Umbilical cord (tissue), 2 donors: ENCODE data around the gene SUGP2. TPM values are rescaled to one million over a fixed set of nuclear protein-coding genes. Genes with fewer than 3 reads are reported as not detected.
"Not testable (repeated sequence)": the region's sequence is repeated elsewhere in the genome, so short reads cannot be mapped to it uniquely, and the experiment has no call there.

Experiments
- DNase-seq: peaks from one replicate; pipeline ENCODE4 v3.0.0-alpha.2; 2015; ENCODE audit warnings: low spot score
- total RNA-seq: library from RNA; depleted of rRNA; stranded (reverse); fragments of >200 nt; gene quantifications from one replicate; pipeline ENCODE4 v1.2.3, GENCODE V29; 2014; ENCODE audit warnings: low replicate concordance; ENCODE audit not compliant: insufficient read depth

The SUGP2 gene
- total RNA-seq, 1 donor from 2014 or later = 32.7 TPM

DNA sequence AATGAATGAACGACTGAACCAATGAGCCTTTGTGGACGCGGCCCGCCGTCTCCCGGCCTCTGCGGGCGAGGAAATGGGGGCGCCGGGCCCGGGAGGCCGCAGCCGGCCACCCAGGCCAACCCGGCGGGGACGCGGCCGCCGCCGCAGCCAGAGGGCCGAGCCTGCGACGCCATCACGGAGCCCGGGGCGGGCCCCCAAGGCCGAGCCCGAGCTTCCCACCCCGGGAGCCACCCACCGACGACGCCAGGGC is 216 bp downstream of the SUGP2 start:
- no peak for DNase-seq

DNA sequence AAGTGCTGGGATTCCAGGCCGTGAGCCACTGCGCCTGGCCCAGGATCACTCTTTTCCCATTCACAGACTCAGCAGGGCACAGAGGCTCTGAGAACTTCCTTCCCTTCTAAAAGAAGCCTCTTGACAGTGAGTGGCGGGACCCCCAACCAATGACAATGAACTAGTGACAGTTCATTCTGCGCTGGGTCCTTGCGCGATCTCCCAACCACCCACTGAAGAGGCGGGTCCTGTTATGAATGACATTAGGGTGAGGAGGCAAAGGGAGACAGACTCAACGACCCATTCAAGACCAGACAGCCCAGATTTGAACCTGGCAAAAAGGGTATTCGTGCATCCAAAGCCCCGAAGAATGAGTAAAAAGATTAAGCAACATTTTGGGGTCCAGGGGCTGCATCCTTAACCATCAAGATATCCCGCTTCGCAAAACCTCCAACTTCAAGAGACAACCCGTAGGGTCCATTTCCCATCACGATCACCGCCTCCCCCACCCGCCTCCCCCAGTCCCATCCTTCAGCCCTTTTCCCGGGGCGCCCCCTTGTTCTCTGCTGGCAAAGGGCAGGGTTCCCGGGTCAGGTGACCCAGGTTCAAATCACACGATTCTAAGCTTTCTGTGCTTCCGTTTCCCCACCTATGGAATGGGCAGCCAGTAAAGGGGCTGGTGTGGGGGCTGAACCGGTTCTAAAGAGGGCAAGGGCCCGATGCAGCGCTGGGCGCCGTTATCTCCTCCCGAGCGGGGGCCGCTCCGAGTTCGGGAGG is 719 bp downstream of the SUGP2 start:
- DNase-seq = peak; percentile 95

GRCh38 chr19:19031891-19032290 is 1.4 kb downstream of the SUGP2 start:
- DNase-seq = no peak

GRCh38 chr19:19028526-19028925 is 4.8 kb downstream of the SUGP2 start:
- no peak for DNase-seq

GRCh38 chr19:19027228-19027627 is 6.1 kb downstream of the SUGP2 start:
- DNase-seq = no peak

GRCh38 chr19:19026299-19026971 is 6.9 kb downstream of the SUGP2 start:
- no peak for DNase-seq

DNA sequence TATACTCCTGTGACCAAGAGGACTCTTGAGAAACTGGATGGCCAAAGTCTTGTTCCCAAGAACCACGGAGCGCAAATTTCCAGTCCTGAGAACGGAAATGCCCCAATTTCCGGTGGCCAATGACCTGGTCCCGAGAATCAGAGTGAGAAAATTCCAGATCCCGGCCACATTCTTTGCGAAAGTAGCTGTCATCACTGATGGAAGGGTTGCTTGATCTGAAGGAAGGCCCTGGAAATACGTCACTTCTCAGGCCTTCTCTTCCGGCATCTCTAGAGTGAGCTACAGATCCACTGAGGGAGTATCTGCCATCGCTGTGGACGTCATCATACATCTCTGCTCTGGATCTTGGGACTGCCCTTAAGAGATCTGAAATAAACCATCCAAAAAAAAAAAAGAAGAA is 7.5 kb downstream of the SUGP2 start:
- DNase-seq = no peak

DNA sequence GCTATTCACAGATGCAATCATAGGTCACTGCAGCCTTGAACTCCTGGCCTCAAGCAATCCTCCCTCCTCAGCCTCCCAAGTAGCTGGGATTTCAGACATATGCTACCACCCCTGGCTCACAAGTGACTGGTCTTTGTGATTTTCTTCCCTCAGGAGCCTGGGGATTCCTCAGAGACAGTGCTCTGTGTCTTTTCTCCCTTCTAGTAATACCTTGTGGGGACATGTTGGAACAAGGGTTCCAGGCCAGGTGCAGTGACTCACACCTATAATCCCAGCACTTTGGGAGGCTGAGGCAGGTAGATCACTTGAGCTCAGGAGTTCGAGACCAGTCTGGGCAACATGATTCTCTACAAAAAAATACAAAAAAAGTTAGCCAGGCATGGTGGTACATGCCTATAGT is 9.9 kb downstream of the SUGP2 start:
- DNase-seq = not testable (repeated sequence)

GRCh38 chr19:19022380-19022961 is 10.8 kb downstream of the SUGP2 start:
- DNase-seq = no peak

GRCh38 chr19:19021115-19021514 is 12.2 kb downstream of the SUGP2 start:
- peak; percentile 29 for DNase-seq

DNA sequence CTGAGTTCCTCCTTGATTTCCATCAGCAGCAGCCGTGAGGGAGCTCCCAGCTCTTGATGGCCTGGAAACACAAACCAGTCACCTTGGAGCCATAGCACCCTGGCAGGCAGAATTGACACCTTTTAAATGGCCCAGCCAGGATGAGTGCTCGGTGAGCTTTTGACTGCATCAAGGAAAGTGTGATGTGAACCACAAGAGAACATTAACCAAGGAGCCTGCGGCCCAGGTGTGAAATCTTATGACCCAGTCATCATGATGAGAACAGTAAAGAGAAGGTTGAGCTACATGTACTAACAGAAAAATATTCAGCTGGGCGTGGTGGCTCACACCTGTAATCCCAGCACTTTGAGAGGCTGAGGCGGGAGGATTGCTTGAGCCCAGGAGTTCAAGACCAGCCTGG is 22.8 kb downstream of the SUGP2 start:
- no peak for DNase-seq

DNA sequence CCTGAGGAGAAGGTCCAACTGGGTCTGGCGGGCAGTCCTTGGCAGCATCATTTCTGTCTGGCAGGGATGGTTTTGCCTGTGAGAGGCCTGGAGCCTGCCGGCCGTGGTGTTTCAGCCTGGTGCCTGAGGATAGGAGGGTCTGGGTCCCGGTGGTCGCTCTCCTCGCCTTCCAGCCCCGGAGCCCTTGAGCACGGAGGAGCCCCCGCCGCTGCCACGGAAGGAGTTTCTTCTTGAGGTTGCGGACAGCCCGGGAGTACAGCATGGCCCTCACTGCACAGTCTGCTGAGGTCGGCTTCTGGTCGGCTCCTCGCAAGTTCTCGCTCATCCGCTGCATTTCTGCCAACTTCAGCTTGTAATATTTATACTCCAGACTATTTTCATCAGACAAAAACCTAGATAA is 23.4 kb downstream of the SUGP2 start:
- no peak for DNase-seq

DNA sequence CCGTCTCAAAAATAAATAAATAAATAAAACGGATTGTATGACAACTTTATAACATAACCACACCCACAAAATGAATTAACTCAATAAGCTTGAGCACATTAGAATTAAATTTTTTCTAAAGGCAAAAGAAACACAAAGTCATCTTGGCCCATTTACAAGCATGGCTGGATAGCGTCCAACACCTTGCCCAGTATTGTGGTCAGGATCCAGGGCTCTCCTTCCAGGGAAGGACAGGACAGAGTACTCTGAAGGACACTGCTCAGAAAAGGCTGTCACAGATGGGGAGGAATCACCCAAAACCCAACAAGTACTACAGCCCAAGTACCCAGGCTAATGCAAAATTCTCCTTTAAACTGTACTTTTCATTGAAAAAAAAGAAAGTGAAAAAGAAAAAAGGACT is 27.1 kb downstream of the SUGP2 start:
- DNase-seq = no peak

DNA sequence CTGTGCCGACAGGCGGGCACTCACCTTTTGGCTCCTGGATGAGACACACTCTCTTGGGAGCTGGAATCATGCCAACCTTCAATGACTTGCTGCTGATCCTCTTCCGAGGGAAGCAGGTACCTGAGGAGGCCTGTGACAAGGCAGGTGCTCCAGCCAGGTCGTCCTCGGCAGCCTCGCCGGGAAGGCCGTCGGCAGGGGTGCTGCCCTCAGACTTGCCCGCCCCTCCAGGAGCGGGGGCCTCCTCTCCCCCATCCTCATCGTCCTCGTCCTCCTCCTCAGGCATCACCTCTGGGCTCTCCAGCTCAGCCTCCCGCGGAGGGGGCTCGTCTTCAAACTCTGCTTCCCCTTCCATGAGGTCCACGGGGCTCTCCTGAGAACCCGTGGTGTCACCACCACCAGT is 29.2 kb downstream of the SUGP2 start:
- DNase-seq = no peak

GRCh38 chr19:18999896-19000620 is 33.3 kb downstream of the SUGP2 start:
- DNase-seq = no peak

GRCh38 chr19:18999016-18999758 is 34.1 kb downstream of the SUGP2 start:
- no peak for DNase-seq

GRCh38 chr19:18998276-18998675 is 35.0 kb downstream of the SUGP2 start:
- no peak for DNase-seq

DNA sequence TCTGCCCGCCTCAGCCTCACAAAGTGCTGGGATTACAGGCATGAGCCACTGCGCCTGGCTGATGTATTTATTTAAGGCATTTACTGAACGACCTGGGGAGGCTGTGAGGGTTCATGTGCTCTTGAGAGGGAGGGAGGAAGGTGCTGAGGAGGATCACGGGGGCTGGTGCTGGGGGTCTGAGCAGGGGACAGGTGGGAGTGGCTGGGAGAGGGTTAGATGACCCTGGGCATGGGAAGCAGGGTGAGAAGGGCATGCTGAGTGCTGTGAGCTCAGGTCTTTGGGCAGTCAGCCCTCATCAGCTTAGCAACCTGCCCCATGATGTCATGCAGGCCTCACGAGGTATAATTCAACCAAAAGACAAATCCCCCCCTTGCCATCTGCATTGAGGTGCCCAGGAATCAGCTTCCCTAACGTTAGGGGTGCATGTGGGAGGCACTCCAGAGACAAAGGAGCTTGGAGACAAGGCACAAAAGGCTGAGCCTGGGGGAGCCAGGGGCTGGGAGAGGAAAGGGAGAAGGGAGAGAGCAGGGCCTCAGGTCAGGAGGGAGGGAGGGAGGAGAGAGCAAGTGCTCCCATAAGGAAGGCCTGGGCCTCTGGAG is 36.4 kb downstream of the SUGP2 start:
- DNase-seq = no peak

DNA sequence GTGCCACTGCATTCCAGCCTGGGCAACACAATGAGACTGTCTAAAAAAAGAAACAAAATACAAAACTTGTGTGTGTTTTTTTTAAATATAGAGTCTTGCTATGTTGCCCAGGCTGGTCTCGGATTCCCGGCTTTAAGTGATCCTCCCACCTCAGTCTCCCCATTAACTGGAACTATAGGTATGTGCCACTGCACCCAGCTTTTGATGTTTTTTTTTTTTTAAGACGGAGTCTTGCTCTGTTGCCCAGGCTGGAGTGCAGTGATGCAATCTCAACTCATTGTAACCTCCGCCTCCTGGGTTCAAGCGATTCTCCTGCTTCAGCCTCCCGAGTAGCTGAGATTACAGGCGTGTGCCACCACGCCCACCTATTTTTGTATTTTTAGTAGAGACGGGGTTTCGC is 37.0 kb downstream of the SUGP2 start:
- DNase-seq = no peak

GRCh38 chr19:18995804-18996241 is 37.5 kb downstream of the SUGP2 start:
- DNase-seq = peak; percentile 71

- no peak for DNase-seq
These were observed 40.2 kb downstream of the SUGP2 start for GRCh38 chr19:18993115-18993514.
